Stimulated activated CD4-positive, alpha-beta T cell treated with anti-CD3 and anti-CD28 coated beads, TNF-alpha, amount 100 ng/mL, for 24 hours (primary cell): ENCODE results near the gene UMOD.

Experiments used
- DNase-seq, 3 experiments: peaks; one replicate each; pipeline ENCODE4 v3.0.0-alpha.2; 2020; ENCODE audit warnings: low read depth in 3 of 3

The UMOD gene

GRCh38 chr16:20364051-20364450 lies 11.5 kb upstream of the UMOD start:
- DNase-seq, result no peak

DNA sequence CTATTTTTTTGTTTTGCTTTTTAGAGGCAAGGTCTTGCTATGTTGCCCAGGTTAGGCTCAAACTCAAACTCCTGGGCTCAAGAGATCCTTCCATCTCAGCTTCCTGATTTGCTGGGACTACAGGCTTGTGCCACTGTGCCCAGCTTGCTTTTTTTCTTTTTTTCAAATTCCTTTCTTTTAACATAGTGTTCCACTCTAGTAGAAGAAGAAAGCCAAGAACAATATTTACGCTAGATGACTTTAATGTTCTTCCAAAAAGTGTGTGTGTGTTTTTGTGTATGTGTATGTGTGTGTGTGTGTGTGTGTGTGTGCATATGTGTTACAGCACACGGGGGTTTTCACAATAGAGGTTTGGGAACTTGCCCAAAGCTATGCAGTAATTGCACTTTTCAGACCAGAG lies 10.7 kb upstream of the UMOD start:
- no peak for DNase-seq

DNA sequence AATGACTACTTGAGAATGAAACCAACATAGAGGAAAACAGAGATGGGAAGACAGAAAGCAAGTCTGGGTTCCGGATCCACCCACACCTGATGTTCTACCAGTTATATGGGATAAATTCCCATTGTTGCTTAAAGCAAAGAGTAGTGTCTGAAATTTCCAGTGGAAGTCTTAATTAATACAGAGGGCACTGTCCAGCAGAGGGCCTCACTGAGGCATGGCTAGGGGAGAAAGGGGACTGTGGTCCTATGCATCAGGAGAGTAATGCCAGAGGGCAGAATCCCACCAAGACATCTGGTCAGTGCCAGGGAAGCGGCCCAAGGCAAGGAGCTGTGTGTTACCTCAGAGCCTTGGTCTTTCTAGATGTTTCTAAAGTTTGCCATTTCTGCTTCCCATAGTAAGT lies 7.5 kb upstream of the UMOD start:
- DNase-seq, result no peak

DNA sequence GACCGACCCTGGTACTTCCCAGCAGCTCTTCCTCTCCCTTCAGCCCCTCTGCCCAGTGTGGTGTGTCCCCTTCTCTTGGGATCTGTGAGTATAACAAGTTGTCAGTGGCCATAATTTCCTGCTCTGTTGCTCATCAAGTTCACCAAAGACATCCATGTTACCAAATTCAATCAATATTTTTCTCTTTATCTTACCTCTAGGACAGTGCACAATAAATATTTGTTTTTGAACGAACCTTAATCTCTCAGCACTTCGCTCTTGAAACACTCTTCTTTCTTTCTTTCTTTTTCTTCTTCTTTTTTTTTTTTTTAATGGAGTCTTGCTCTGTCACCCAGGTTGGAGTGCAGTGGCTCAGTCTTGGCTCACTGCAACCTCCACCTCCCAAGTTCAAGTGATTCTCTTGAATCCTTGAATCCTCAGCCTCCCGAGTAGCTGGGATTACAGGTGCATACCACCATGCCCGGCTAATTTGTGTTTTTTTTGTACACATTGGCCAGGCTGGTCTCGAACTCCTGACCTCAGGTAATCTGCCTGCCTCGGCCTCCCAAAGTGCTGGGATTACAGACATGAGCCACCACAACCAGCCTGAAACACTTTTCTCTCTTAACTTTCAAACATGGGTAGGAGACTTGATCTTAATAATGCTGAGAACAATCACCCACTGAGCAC lies 2.7 kb upstream of the UMOD start:
- no peak for DNase-seq

- no peak for DNase-seq
Measured at GRCh38 chr16:20353379-20353778, 864 bp upstream of the UMOD start.

DNA sequence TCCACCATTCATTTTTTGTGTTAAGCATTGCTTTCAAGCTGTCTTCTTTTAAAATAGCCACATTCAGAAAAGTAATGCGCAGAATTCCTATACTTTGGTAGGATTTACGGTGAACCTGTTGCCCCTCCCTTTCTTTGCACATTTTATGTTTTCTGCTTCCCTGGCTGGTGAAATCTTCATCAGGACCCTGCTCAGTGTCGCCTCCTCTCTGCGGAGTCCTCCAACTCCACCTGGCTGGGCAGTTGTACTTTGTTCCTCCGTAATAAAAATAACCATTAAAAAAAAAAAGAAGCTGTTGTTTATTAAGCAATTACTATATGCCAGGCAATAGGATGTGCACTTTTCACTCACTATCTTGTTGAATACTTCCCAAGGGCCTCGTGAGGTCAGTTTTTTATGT lies 2.9 kb downstream of the UMOD start:
- DNase-seq, result no peak

DNA sequence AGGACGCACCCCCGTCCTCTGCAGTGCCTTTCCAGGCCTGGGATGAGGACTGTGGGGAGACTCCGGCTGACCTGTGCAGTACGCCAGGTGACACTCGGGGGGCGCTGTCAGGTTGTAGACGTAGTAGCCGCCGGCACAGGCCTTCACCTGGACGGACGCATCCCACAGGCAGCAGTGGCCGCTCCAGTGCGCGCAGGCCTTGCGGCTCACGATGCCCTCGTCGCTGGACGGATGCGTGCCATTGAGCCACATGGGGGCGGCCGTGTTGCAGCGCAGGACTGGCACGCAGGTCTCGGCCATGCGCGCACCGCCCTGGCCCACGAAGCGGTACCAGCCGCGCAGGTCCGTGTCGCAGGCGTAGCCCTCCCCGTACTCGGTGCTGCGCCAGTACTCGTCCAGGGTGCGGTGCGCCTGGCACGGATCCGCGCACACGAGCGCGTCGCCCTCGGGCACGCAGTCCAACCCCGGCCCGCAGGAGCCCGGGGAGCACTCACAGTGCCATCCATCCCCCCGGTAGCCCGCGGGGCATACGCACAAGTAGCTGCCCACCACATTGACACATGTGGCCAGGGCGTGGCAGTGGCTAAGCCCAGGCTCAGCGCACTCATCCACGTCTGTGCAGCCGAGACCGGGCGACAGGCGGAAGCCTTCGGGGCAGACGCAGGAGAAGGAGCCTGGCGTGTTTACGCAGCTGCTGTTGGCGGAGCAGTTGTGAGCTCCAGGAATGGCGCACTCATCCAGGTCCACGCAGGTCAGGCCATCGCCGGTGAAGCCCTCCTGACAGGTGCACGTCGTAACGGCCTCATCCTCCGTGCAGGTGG lies 3.9 kb downstream of the UMOD start:
- DNase-seq, result no peak

DNA sequence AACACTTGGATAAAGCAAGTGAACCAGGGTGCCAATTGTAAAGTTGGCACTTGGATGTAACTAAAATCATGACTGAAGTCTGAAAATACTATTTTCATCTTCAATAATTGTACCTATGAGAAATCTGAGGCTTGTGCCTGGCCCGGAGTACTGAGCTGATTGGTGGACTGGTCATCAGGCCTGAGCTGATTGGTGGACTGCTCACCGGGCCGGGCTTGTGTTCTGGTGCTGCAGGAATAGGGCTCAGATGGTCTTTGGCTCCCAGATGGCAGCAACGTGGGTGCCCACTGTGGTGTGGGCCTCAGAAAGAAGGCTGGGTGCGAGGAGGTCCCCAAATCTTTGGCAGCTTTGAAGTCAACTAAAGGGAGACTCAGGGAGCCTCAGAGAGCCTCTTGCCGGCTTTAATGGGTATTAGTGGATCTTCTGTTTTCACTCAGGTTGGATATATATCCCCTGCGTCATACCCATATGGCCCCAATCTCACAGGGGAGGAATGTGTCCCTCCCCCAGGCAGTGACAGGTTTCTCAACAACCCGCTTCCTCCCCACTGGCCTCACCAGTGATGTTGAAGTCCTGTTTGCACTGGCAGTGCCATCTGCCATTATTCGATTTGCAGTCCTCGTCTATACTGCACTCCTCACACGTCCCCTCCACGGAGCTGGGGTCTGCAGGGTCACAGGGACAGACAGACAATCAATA lies 4.7 kb downstream of the UMOD start:
- DNase-seq, result no peak

GRCh38 chr16:20344611-20345010 lies 7.9 kb downstream of the UMOD start:
- no peak for DNase-seq

DNA sequence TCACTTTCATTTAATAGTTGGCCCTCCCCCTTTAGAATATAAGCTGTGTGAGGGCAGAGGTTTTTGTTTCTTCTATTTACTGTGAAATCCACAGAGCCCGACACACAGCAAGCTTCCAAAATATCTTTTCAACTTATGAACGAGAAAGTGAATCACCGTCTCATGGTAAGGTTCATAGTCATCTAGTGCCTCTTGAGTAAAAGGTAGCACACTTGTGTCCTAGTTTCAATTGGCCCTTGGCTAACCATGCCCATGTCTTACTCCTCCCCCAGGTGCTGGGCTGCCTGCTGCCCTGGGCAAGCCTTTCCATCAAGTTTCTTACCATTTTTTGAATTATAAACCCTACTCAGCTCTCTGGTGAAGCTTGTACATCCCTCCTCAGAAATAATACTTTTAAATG lies 12.8 kb downstream of the UMOD start:
- DNase-seq, result no peak

- no peak for DNase-seq
Measured at GRCh38 chr16:20336955-20337354, 15.6 kb downstream of the UMOD start.

- DNase-seq, result no peak
Measured at GRCh38 chr16:20334396-20334795, 18.1 kb downstream of the UMOD start.

DNA sequence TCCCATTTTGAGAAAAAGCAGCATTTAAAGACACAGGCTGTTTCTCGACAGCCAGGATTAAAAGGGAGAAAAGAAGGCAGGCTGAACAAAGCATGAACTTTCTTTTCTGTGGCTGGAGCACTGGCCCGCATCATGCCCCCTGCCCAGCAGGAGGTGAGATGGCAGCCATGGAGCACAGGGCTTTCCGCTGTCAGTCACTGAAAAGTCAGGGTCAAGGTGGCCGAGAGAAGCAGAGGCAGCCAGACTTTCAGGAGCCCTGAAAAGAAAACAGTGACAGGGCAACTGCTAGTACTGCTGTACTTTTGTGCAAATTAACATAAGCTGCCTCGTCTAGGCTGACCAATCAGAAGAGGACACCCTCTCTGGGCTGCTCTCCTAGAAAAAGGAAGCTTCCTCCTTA lies 19.4 kb downstream of the UMOD start:
- DNase-seq, result no peak

GRCh38 chr16:20332411-20332810 lies 20.1 kb downstream of the UMOD start:
- DNase-seq, result no peak

GRCh38 chr16:20331635-20332034 lies 20.9 kb downstream of the UMOD start:
- DNase-seq, result no peak

DNA sequence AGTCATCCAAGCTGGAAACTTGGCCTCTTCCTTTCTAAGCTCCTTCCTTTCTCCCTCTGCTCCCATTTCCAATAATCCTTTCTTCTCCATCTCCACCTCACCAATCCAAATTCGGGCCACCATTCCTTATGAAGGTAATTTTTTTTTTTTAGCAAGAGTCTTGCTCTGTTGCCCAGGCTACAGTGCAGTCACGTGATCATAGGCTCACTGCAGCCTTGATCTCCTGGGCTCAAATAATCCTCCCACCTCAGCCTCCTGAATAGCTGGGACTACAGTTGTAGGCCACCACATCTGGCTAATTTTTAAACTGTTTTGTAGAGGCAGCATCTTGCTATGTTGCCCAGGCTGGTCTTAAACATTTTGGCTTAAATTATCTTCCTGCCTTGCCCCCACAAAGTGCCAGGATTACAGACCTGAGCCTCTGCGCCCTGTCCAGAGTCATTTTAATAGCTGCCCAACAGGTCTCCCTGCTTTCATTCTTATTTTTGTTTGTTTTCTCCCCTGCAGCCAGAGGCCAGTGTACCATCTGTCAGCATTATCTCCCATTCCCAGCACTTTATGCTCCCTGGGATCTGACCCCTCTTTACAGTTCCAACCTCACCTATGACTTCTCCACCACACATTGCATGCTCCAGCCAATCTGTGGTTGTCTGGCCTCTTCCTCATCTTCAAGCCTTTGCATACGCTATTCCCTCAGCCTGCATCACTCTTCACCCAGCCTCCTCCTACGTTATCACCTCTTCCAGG lies 22.9 kb downstream of the UMOD start:
- no peak for DNase-seq

DNA sequence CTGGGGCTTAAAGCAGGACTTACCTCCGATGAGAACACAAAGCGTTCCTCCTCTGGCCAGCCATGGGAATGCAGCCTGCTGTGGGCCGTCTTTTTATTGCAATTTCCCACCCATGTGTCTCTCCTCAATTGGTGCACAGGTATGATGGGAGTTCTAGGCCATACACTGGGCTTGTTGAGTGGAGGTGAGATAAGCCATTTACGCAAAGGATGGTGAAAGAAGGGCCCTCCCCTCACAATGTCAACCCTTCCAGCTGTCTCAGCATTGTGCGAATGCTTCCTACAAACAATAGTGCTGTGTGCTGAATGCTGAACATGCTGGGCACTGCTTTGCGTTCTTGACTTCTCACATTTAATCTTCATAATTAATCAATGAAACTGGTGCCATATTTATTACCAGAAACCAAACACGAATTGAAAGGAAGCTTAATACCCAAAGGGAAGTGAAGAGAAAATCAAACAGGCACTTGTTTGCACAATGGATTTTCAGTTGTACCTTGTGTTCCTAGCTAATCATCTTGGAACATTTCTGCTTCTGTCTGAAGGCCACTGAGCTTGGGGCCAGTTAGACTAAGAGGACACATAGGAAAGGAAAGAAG lies 25.0 kb downstream of the UMOD start, which contains the start of gene GP2:
Gene GP2, minus strand, starts transcription at position 70 of the 598 bp plus-strand sequence. CDS start 1,082 bp downstream, outside the sequence.
- DNase-seq, result no peak

- no peak for DNase-seq
Measured at GRCh38 chr16:20326321-20326720, 26.2 kb downstream of the UMOD start.

DNA sequence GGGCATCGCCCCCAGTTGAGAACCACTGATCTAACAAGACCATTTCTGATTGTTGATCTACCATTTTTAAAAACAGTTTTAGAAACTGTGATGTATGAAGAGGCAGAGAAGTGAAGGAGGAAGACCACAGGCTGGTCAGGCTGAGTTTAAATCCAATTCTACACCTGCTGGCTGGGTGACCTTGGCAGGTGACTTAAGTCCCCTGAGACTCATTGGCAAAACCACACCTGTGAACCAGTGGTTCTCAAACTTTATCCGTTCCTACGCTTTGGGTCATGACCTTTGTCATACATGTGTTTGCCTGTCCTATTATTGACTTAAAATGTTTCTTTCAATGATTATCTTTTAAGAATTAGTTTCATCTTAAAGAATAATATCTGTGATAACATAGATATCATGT lies 27.5 kb downstream of the UMOD start:
- DNase-seq, result no peak

- DNase-seq, result no peak
Measured at GRCh38 chr16:20323591-20324117, 28.9 kb downstream of the UMOD start.

- no peak for DNase-seq
Measured at GRCh38 chr16:20322696-20323095, 29.8 kb downstream of the UMOD start.
